H1 (cell line): Measurements from ENCODE around the gene GDAP2. TPM values are rescaled to one million over a fixed set of nuclear protein-coding genes. Genes with fewer than 3 reads are reported as not detected.

Source experiments
- FOSL1 ChIP-seq: IDR thresholded peaks from 2 replicates; pipeline ENCODE4 v1.6.1; 2011; ENCODE audit warnings: mild to moderate bottlenecking, low read depth, low read length, moderate library complexity; ENCODE audit not compliant: insufficient read depth
- GABPA ChIP-seq: IDR thresholded peaks from 2 replicates; pipeline ENCODE4 v1.6.1; 2011; ENCODE audit warnings: mild to moderate bottlenecking, low read length, moderate library complexity, borderline replicate concordance; ENCODE audit not compliant: insufficient read depth
- NANOG ChIP-seq: IDR thresholded peaks from 2 replicates; pipeline ENCODE4 v1.6.1; 2011; ENCODE audit warnings: low read length, low read depth, mild to moderate bottlenecking, inconsistent platforms; ENCODE audit not compliant: insufficient read depth, poor library complexity, severe bottlenecking
- PHF8 ChIP-seq: fragments of 200-600 bp; sonication (generic); conservative IDR thresholded peaks from 2 replicates; pipeline ENCODE4 v1.7.1; 2012; ENCODE audit warnings: low read depth, mild to moderate bottlenecking, inconsistent platforms, low read length, moderate library complexity
- SAP30 ChIP-seq: fragments of 300-600 bp; sonication (generic); IDR thresholded peaks from 2 replicates; pipeline ENCODE4 v1.7.1; 2012; ENCODE audit warnings: low read length, moderate library complexity, mild to moderate bottlenecking, inconsistent platforms; ENCODE audit not compliant: insufficient read depth, insufficient replicate concordance
- SP4 ChIP-seq: IDR thresholded peaks from 2 replicates; pipeline ENCODE4 v1.6.1; 2012; ENCODE audit warnings: low read length, inconsistent platforms
- TAF1 ChIP-seq: IDR thresholded peaks from 2 replicates; pipeline ENCODE4 v1.6.1; 2011; ENCODE audit warnings: mild to moderate bottlenecking, low read depth, low read length
- polyA plus RNA-seq, 7 experiments: library from polyadenylated mRNA; depleted of rRNA in 3 of 7; stranded (reverse) in 5 of 7; unstranded in 2 of 7; fragments of >200 nt in 5 of 7; fragments of 200-250 nt in 2 of 7; gene quantifications; 1 replicate in 5 of 7; 2 replicates in 1 of 7; 4 replicates in 1 of 7; pipeline versions ENCODE4 v1.2.1 to v1.2.3, GENCODE V29; 2011 to 2013; ENCODE audit warnings: missing spikeins in 2 of 7, mixed read lengths in 2 of 7
- total RNA-seq: library from RNA; stranded (reverse); fragmentation: NEBNext Ultra II Directional; extraction: Animal tissue kit (Norgen Biotek cat#: 25700); gene quantifications from 2 replicates; pipeline ENCODE4 v1.2.1, GENCODE V29; 2021
- TF ChIP-seq, protein P1 (sequence below): IDR thresholded peaks from 2 replicates; pipeline ENCODE4 v1.6.1; 2012; ENCODE audit warnings: low read length, inconsistent platforms

The GDAP2 gene
- total and polyA plus RNA-seq, 2 of the 8 experiments (the other 6 are each of a cell fraction or from before 2014, with no cell fraction given), result 8.6 to 27.8 TPM

DNA sequence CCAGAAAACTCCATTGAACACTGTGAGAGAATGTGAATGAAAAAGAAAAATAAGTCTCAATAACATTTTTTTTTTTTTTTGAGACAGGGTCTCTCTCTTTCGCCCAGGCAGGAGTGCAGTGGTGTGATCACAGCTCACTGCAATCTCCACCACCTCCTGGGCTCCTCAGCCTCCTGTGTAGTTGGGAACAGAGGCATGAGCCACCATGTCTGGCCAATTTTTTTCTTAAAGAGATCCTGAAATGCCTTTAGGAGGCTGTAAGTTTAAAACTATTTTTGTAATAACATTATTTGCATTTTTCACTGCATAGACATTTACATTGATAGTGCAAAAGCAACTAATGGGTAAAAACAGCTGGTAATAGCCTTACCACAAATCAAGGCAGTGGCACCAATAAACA, 35.3 kb downstream of the GDAP2 start (continued):
- no peak for TF ChIP-seq TAF1
- TF ChIP-seq NANOG, result no peak
- no peak for TF ChIP-seq GABPA
- TF ChIP-seq SAP30, result no peak
- TF ChIP-seq FOSL1, result no peak
- no peak for TF ChIP-seq SP4
- TF ChIP-seq, protein P1, sequence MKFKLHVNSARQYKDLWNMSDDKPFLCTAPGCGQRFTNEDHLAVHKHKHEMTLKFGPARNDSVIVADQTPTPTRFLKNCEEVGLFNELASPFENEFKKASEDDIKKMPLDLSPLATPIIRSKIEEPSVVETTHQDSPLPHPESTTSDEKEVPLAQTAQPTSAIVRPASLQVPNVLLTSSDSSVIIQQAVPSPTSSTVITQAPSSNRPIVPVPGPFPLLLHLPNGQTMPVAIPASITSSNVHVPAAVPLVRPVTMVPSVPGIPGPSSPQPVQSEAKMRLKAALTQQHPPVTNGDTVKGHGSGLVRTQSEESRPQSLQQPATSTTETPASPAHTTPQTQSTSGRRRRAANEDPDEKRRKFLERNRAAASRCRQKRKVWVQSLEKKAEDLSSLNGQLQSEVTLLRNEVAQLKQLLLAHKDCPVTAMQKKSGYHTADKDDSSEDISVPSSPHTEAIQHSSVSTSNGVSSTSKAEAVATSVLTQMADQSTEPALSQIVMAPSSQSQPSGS, result no peak
- no peak for TF ChIP-seq PHF8
